T-helper 2 cell treated with Interferon-gamma antibody and Interleukin-4, amounts not matched to agents 5 μg/mL and 100 μg/mL, for 36 hours (primary cell): Measurements from ENCODE around the gene KRTAP13-2.
A peak's percentile ranks its signal among the peaks of the same experiment; 100 is the strongest.

Experiments used
- DNase-seq: peaks from one replicate; pipeline ENCODE4 v3.0.0; 2021; ENCODE audit warnings: low spot score
- H3K27ac Mint-ChIP-seq: one replicate; pipeline ENCODE4 v1.8.0; 2021; ENCODE audit warnings: mild to moderate bottlenecking, mixed read lengths
- H3K27me3 Mint-ChIP-seq: one replicate; pipeline ENCODE4 v1.8.0; 2021; ENCODE audit warnings: low read depth, mixed read lengths
- H3K36me3 Mint-ChIP-seq: one replicate; pipeline ENCODE4 v1.8.0; 2021; ENCODE audit warnings: low read depth, mixed read lengths
- H3K4me1 Mint-ChIP-seq: one replicate; pipeline ENCODE4 v1.8.0; 2021; ENCODE audit warnings: low read depth, mixed read lengths
- H3K4me3 Mint-ChIP-seq: one replicate; pipeline ENCODE4 v1.8.0; 2022; ENCODE audit warnings: mild to moderate bottlenecking, moderate library complexity, mixed read lengths
- H3K9me3 Mint-ChIP-seq: one replicate; pipeline ENCODE4 v1.8.0; 2021; ENCODE audit warnings: mixed read lengths

The KRTAP13-2 gene, protein sequence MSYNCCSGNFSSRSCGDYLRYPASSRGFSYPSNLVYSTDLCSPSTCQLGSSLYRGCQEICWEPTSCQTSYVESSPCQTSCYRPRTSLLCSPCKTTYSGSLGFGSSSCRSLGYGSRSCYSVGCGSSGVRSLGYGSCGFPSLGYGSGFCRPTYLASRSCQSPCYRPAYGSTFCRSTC

DNA sequence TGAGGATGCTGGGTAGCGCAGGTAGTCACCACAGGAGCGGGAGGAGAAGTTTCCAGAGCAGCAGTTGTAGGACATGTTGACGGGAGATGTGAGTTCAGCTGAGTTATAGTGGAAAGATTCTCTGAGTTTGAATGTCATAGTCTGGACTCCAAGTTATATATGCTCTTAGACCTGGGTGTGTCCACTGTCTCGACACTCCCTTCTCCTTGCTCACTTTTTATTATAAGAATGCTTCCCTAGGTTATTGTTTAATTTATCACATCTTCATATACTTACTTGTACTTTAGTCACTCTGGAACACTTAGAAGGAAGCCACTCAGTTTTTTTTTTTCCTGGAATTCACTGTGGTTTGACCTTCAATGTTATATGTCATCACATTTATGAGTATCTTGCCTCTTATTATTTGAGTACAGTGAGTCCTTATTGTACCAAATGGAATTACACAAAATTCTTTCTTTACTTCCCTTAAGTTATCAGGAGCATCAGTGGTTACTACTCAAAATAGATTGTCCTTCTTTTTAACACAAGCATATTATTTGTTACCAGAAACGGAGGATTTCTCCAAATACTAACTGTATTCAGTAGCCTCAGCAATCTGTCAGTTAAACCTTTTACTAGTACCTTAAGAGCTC, at the start of gene KRTAP13-2:
TSS of gene KRTAP13-2 (minus strand) at position 133 of the 632 bp plus-strand sequence. CDS start at position 75, 58 bp downstream.
- Mint-ChIP-seq H3K4me3 (no peak within 1 kb of the TSS), H3K36me3 (no peaks in the 10 kb centered on the region), H3K27ac (no peak within 1 kb of the TSS)

DNA sequence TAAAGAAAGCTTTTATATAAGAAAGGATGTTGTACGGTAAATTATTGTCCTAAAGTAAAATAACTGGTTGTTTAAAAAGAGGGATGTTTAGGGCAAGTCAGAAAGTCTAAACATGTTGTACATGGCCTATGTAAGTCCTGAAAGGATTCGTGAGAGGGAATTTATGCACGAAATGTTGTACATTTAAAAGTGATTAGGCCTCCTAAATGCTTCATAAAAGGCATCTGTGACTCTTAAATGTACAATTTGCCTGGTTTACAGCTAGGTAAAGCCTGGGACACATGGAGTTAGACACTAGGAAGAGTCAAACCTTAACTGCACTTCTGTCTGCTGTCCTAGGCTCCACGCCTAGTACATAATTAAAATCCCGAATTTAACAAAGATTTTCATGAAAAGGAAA, 43.9 kb upstream of the KRTAP13-2 start:
- Mint-ChIP-seq H3K4me3 (no peak overlapping the region), H3K27me3 (no peaks in the 10 kb centered on the region), H3K27ac (no peak overlapping the region), H3K36me3 (no peaks in the 10 kb centered on the region), H3K9me3 (no peaks in the 10 kb centered on the region), H3K4me1 (no peaks in the 10 kb centered on the region)
- DNase-seq: no peak

More for the DNA sequence above, at the start of gene KRTAP13-2:
- no peak for DNase-seq
- H3K27me3 Mint-ChIP-seq: peaks cover 2% of the 10 kb centered on the region
- H3K9me3 Mint-ChIP-seq: peaks cover 4% of the 10 kb centered on the region
- no peaks in the 10 kb centered on the region for H3K4me1 Mint-ChIP-seq

DNA sequence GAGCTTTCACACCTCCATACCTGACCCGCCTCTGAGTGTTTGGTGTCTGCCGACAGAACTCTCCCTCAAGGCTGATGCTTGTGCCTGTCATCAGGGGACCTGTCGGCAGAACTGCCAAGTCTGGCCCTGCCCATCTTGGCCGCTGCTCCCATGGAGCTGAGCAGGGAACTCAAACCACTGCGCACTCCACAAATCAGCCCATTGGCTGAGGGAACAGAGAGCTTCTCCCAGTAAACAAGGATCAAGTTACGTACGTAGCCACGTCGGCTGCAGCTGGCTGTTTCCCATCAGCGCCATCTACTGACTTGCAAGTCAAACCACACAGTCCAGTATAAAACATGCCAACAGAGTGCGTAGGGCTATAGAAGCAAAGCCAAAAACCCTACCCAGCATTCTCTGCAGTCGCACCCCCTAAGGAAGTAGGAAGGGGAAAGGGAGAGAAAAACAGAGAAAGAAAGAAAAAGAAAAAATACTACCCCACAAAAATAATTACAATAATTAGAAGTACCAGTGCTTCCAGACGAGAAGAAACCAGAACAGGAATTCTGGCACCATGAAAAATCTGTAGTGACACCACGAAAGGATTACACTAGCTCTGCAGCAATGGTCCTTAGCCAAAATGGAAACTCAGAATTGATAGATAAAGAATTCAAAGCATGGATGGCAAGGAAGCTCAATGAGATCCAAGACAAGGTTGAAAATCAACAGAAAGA, 36.9 kb upstream of the KRTAP13-2 start:
- peak; percentile 21 for DNase-seq
- H3K4me3 Mint-ChIP-seq: peak overlapping the region; percentile 72
- H3K36me3 Mint-ChIP-seq: no peaks in the 10 kb centered on the region
- H3K27ac Mint-ChIP-seq: no peak overlapping the region
- peaks cover 5% of the 10 kb centered on the region for H3K27me3 Mint-ChIP-seq
- H3K9me3 Mint-ChIP-seq: no peaks in the 10 kb centered on the region
- H3K4me1 Mint-ChIP-seq: peaks cover 3% of the 10 kb centered on the region

DNA sequence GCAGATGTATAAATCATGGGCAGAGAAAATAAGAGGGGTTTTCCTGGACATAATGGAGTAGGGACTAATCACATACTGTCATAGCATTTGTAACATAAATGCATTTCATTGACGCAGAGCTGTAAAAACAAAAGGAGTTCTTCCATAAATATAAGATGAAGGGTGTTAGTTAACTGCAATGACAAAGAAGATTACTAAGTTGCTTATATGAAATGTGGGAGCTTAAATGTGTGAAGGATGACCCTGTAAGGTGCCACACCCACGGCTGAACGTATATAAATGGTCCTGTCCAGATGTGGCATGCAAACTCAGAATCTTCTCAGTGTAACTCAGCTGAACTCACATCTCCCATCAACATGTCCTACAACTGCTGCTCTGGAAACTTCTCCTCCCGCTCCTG, 23.7 kb upstream of the KRTAP13-2 start, which contains the start of gene KRTAP13-1:
TSS of gene KRTAP13-1 (plus strand) at position 301 of the 400 bp plus-strand sequence. CDS start at position 357, 56 bp downstream.
- H3K4me1 Mint-ChIP-seq: no peaks in the 10 kb centered on the region

DNA sequence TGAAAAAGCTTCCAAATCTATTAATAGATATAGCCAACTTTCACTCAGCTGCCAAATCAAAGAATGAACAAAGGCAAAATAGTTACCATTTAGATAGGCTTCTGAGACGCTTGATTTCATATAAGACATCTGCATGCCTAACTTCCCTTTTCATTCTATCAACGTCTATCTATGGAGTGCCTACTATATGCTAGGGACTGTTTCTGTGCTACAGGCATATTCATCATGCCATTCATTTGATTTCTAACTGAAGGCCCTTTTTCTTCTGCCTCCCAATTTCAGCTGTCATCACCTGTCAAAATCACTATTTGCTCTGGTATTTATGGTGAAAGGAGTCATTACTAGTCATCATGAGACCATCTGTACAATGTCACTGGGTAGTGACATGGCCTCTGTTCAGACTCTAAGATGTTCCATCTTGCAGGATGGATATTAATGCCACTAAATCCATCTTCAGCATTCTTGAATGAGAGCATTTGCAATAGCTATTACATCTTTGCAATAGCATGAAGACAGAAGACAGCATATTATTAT, 19.5 kb upstream of the KRTAP13-2 start:
- Mint-ChIP-seq H3K9me3 (peaks cover 5% of the 10 kb centered on the region), H3K36me3 (no peaks in the 10 kb centered on the region), H3K27me3 (no peaks in the 10 kb centered on the region), H3K27ac (no peak overlapping the region), H3K4me1 (no peaks in the 10 kb centered on the region), H3K4me3 (no peak overlapping the region)
- DNase-seq: no peak

More for the DNA sequence above, 23.7 kb upstream of the KRTAP13-2 start, which contains the start of gene KRTAP13-1:
- no peak within 1 kb of the TSS for H3K4me3 Mint-ChIP-seq
- H3K27ac Mint-ChIP-seq: no peak within 1 kb of the TSS
- no peak for DNase-seq
- no peaks in the 10 kb centered on the region for H3K27me3 Mint-ChIP-seq
- no peaks in the 10 kb centered on the region for H3K9me3 Mint-ChIP-seq
- H3K36me3 Mint-ChIP-seq: no peaks in the 10 kb centered on the region

DNA sequence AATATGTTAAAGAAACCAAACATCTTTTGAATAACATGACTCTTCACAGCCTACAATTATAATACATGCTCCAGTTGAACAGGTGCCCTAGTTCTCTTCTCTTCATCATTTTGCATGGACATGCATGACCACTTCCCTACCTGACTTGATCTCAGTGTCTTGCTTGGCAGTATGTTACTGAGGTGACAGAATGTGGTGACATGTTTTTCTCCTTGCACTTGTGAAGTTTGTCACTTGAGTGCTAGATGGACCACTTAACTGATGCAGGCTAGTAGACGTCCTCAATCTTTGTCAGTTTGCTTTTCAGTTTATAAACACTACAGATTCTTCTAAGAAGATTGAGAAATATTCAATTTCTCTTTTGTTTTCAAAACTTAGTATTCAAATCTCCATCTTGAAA, 10.1 kb upstream of the KRTAP13-2 start:
- Mint-ChIP-seq H3K9me3 (no peaks in the 10 kb centered on the region), H3K36me3 (no peaks in the 10 kb centered on the region), H3K27me3 (no peaks in the 10 kb centered on the region), H3K4me1 (no peaks in the 10 kb centered on the region), H3K4me3 (no peak overlapping the region), H3K27ac (no peak overlapping the region)
- DNase-seq: no peak

DNA sequence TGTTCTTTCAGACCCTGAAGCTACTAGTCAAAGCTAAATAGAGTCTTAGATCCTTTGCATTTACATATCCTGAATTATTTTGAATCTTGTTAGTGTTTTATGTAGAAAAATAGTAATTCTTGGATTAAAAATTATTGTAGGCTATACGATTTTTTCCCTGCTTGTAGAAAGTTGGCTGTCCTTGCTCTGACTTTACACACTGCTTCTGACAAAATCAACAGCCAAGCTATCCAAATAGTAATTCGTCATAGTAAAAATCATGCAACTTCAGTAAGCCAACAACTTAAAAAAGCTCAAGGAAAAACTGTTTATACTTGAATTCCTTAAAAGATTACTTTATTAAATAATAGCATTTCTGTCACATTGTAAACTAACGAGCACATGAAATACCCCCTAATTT, 16.2 kb downstream of the KRTAP13-2 start:
- Mint-ChIP-seq H3K27ac (no peak overlapping the region), H3K27me3 (peaks cover 2% of the 10 kb centered on the region), H3K4me3 (no peak overlapping the region), H3K4me1 (no peaks in the 10 kb centered on the region), H3K36me3 (no peaks in the 10 kb centered on the region), H3K9me3 (no peaks in the 10 kb centered on the region)
- DNase-seq: no peak

DNA sequence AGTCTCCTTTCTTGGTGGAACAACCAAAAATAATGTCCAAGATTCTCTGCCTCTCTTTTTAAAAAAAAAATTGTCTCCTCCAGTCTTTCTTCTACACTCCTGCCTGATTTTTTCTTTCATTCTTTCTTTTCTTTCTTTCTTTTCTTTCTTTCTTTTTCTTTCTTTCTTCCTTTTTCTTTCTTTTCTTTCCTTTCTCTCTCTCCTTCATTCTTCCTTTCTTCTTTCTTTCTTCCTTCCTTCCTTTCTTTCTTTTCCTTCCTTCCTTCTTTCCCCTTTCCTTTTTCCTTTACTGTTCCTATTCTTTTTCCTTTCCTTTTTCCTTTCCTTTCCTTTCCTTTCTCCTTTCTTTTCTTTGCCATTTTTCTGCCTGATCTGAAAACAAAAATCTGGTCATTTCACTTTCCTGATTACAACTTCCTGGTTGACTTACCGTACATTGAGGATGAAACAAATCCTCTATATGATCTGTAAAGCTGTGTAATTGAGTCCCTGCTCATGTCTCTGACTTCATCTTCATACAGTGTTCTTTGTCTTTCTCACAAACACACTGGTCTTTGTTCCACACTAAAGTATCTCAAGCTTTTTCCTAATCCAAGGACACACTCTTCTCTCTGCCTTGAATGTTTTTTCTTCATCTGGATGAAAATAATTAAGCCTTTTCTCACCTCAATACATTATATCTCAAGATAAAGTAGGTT, 17.6 kb downstream of the KRTAP13-2 start:
- no peaks in the 10 kb centered on the region for H3K36me3 Mint-ChIP-seq
- H3K27me3 Mint-ChIP-seq: peaks cover 2% of the 10 kb centered on the region
- H3K9me3 Mint-ChIP-seq: no peaks in the 10 kb centered on the region
- DNase-seq: no peak
- H3K27ac Mint-ChIP-seq: no peak overlapping the region
- no peaks in the 10 kb centered on the region for H3K4me1 Mint-ChIP-seq
- no peak overlapping the region for H3K4me3 Mint-ChIP-seq

DNA sequence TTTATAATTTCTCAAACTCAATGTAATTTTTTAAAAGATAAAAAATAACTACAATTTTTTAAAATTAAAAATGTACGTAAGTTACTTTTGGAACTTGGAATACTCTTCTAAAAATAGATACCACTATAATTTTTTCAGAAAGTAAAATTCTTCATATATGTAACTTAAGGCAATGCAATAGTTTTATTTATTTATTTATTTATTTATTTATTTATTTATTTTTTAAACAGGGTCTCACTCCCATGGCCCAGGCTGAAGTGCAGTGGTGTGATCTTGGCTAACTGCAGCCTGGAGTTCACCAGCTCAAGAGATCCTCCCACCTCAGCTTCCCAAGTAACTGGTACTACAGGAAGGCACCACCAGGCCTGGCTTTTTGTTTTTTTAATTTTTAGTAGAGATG, 20.5 kb downstream of the KRTAP13-2 start:
- H3K36me3 Mint-ChIP-seq: no peaks in the 10 kb centered on the region
- H3K4me3 Mint-ChIP-seq: no peak overlapping the region
- no peaks in the 10 kb centered on the region for H3K9me3 Mint-ChIP-seq
- no peak overlapping the region for H3K27ac Mint-ChIP-seq
- peaks cover 2% of the 10 kb centered on the region for H3K27me3 Mint-ChIP-seq
- no peak for DNase-seq
- no peaks in the 10 kb centered on the region for H3K4me1 Mint-ChIP-seq

DNA sequence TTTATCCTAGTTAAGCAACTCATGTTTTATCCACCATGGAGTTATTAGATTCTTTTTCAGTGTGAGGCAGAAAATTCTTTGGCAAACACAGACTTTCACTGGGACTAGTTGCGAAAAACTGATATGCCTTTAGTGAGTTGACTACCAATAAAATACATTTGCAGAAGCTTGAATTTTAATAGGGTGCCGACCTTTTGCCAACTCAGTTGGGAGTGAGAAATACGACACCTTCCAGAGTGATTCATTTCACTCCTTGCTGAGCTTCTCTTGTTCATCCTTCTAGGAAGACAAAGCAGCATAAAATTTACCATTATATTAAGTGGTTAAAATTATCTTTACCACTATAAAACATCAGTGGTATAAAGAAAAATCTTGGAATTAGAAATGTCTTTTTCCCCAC, 22.5 kb downstream of the KRTAP13-2 start:
- no peaks in the 10 kb centered on the region for H3K4me1 Mint-ChIP-seq
- no peak for DNase-seq
- H3K9me3 Mint-ChIP-seq: no peaks in the 10 kb centered on the region
- no peaks in the 10 kb centered on the region for H3K36me3 Mint-ChIP-seq
- H3K4me3 Mint-ChIP-seq: no peak overlapping the region
- no peak overlapping the region for H3K27ac Mint-ChIP-seq
- peaks cover 2% of the 10 kb centered on the region for H3K27me3 Mint-ChIP-seq

DNA sequence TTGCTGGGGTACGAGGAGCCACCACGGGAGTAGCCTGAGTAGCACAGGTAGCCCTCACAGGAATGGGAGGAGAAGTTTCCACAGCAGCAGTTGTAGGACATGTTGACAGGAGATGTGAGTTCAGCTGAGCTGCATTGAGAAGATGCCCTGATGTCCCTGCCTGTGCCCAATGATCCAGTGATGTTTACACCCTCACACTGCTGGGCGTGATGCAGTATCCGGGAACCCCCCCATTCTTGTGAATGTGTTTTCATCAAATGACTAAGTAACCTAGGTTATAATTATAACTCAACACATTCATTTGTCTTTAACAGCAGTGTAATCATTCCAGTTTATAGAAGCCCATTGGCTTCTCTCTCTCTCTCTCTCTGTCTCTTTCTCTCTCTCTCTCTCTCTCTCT, 23.6 kb downstream of the KRTAP13-2 start, which contains the start of gene KRTAP23-1:
TSS of gene KRTAP23-1 (minus strand) at position 101 of the 400 bp plus-strand sequence. CDS start at position 101, 0 bp downstream.
- no peaks in the 10 kb centered on the region for H3K4me1 Mint-ChIP-seq
- no peaks in the 10 kb centered on the region for H3K27me3 Mint-ChIP-seq
- H3K4me3 Mint-ChIP-seq: no peak within 1 kb of the TSS
- no peak for DNase-seq
- no peaks in the 10 kb centered on the region for H3K9me3 Mint-ChIP-seq
- H3K27ac Mint-ChIP-seq: no peak within 1 kb of the TSS
- H3K36me3 Mint-ChIP-seq: no peaks in the 10 kb centered on the region

DNA sequence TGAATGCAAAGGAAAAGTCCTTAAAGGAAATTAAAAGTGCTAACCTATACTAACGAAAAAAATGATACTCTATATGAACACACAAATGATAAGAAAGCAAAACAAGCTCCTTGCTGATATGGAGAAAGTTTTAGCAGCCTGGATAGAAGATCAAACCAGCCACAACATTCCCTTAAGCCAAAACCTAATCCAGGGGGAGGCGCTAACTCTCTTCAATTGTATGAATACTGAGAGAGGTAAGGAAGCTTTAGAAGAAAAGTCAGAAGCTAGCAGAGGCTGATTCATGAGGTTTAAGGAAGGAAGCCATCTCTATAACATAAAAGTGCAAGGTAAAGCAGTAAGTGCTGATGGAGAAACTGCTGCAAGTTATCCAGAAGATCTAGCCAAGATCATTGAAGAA, 27.1 kb downstream of the KRTAP13-2 start:
- Mint-ChIP-seq H3K36me3 (no peaks in the 10 kb centered on the region), H3K4me1 (no peaks in the 10 kb centered on the region), H3K4me3 (no peak overlapping the region), H3K27ac (no peak overlapping the region), H3K9me3 (no peaks in the 10 kb centered on the region), H3K27me3 (no peaks in the 10 kb centered on the region)
- DNase-seq: no peak

DNA sequence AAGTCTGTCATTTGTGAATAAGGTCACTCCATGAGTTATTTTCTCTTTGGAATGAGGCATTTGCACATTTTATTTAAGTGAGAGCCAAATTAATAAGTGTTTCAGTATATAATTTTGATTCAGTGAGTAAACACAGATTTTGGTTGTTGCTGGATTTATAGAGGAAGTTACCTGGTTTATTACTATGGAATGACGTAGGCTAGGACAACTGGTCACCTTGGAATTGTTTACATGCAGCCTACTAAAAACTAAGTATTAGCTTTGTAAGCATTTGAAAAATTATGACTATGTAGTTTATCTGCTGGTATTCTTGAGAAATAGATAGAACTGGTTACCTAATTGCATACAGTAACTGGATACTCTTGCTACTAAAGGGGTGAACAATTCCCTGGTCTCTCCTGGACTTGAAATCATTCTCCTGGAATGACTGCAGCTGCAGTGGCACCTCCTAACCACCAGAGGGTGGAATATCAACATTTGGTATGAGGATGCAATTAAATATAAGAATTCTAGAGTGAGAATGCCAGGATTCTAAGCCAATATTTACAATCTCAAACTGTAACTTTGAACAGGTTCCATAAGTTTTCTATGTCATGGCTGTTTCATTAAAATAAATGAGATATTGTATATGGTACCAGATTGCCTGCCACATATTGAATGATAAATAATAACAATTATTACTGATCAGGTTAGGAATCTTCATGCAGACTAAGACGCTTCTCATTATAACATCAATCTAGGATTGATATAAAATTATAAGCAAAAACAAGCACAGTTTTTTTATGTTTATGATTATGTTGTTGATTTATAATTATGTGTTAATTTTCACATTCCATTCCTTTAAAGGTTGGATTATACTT, 31.1 kb downstream of the KRTAP13-2 start:
- DNase-seq: no peak
- H3K9me3 Mint-ChIP-seq: no peaks in the 10 kb centered on the region
- no peaks in the 10 kb centered on the region for H3K4me1 Mint-ChIP-seq
- H3K4me3 Mint-ChIP-seq: no peak overlapping the region
- no peaks in the 10 kb centered on the region for H3K27me3 Mint-ChIP-seq
- H3K36me3 Mint-ChIP-seq: no peaks in the 10 kb centered on the region
- H3K27ac Mint-ChIP-seq: no peak overlapping the region
